Left ventricle myocardium superior (tissue), 1 donor: ENCODE measurements around the gene PHOX2B. TPM values are rescaled to one million over a fixed set of nuclear protein-coding genes. Genes with fewer than 3 reads are reported as not detected.

Experiments used
- ATAC-seq: fragments of 200-7000 bp; cut with Tn5 transposase; one replicate; pipeline ENCODE4 v1.9.1; 2020; ENCODE audit warnings: mild to moderate bottlenecking, moderate library complexity
- DNase-seq: peaks from one replicate; pipeline ENCODE4 v3.0.0-alpha.2; 2020
- intact Hi-C: fragments of 100-400 bp; cut with micrococcal nuclease; formaldehyde crosslinking; loops from one replicate; pipeline ENCODE4 v1.11.0; 2022
- long read RNA-seq: library from polyadenylated mRNA; unstranded; transcript quantifications from one replicate; pipeline ENCODE4 v2.0.0, GENCODE V29; 2021
- total RNA-seq: library from RNA; stranded (reverse); fragmentation: NEBNext Ultra II Directional; extraction: Animal tissue kit (Norgen Biotek cat#: 25700); gene quantifications from one replicate; pipeline ENCODE4 v1.2.1, GENCODE V29; 2021
- donor health status: DM: no; HTN: yes; CAD: no; lungs with severe emphysema.

Gene PHOX2B
- not detected for total RNA-seq
- long read RNA-seq, result 0 reads

DNA sequence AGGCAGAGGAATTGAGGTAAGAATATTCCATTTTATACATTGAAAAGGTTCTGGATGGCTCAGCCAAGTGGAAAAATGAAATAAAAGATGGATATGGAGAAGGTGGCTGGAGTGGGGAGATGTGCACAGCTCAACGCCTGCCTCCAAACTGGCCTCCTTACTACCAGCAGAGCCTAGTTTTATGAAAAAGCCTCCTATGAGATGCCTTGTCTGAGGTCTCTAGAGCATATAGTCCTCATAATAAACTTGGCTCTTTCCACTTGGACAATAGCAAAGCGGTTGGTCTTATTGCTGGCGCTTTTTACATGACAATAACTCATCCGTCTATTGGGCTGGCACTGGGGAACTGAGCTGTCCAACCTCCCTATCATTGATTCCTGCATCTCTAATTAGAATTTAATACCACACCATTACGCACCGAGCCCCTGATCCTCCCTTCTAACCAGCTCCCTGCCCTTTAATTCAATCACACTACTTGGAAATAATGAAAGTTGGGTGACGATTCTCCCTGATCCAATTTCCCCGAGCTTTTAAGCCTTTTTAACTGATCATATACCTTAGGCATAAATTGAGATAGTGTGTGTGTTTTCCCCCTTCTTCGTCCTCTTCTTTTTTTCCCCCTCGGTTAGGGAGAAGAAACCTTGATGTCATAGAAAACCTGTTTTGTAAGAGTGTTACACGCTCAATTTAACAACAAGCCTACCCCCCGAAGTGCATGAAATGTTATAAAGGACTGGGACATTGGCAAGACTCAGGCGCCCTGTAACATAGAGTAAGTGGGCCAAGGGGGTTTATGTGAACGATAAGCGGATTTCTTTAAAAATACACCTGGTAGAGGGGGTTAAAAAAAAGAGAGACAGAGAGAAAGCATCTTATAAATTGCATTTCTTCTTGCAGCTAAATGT lies at the start of gene PHOX2B:
Gene PHOX2B, minus strand, starts transcription at position 155 of the 905 bp plus-strand sequence. Its CDS starts 115 bp downstream, at position 40.
- no peak for DNase-seq
- ATAC-seq, result no peak
- intact Hi-C loops, result no loop called here

GRCh38 chr4:41797260-41797659 lies 48.7 kb upstream of the PHOX2B start:
- intact Hi-C loops, result no loop called here
- no peak for ATAC-seq
- DNase-seq, result no peak

GRCh38 chr4:41796545-41797210 lies 48.2 kb upstream of the PHOX2B start:
- ATAC-seq (peak; percentile 78), DNase-seq (no peak)
- intact Hi-C loops, result no loop called here

- DNase-seq, result no peak
- intact Hi-C loops, result no loop called here
- no peak for ATAC-seq
Observed at GRCh38 chr4:41795796-41796385, 47.4 kb upstream of the PHOX2B start.

- DNase-seq (no peak), ATAC-seq (no peak)
- intact Hi-C loops, result no loop called here
Observed at GRCh38 chr4:41792166-41792565, 43.6 kb upstream of the PHOX2B start.

GRCh38 chr4:41791557-41791956 lies 43.0 kb upstream of the PHOX2B start:
- intact Hi-C loops, result no loop called here

GRCh38 chr4:41787931-41788330 lies 39.4 kb upstream of the PHOX2B start:
- intact Hi-C loops, result no loop called here
- DNase-seq (no peak), ATAC-seq (no peak)

More at GRCh38 chr4:41791557-41791956, 43.0 kb upstream of the PHOX2B start:
- DNase-seq, result no peak
- ATAC-seq, result no peak

DNA sequence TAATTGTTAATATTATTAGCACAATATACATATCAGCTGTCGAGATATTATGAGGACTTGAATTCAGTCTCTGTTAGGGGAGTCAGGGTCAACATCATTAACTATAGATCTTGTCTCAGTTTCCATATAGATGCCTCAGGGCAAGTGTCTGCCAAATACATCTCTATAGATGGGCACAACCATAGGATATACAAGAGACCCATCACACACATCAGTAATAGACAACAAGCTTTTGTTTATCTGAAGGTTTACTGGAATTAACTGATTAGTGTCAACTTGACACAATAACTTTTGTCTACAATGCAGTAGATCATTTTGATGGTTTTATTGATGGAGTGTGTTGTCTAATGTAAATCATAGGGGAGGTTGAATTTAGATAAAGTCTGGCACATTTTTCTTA lies 37.1 kb upstream of the PHOX2B start:
- intact Hi-C loops, result no loop called here
- DNase-seq (no peak), ATAC-seq (no peak)

GRCh38 chr4:41784191-41784979 lies 35.9 kb upstream of the PHOX2B start:
- intact Hi-C loops, result no loop called here
- no peak for DNase-seq
- no peak for ATAC-seq

GRCh38 chr4:41776466-41776865 lies 27.9 kb upstream of the PHOX2B start:
- no peak for DNase-seq
- intact Hi-C loops, result no loop called here
- ATAC-seq, result no peak

- no peak for ATAC-seq
- intact Hi-C loops, result no loop called here
- DNase-seq, result no peak
Observed at GRCh38 chr4:41763729-41764128, 15.2 kb upstream of the PHOX2B start.

DNA sequence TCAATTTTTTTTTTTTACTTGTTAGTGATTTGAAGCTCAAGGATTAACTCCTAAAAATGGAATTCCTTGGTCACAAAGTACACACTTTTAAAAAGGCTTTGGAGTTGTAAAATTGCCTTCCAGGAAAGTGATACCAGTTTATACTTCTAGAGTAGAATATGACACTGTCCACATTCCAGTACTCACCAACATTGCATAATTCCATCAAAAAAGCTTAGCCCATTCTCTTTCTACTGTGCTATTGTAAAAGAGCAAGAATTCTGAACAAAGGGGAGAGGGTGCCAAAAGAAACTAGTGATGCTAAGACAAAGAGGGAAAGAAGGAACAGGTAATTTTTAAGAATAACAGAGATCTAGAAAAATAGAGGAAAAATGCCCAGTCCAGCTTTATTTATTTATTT lies 10.4 kb upstream of the PHOX2B start:
- intact Hi-C loops, result no loop called here
- DNase-seq (no peak), ATAC-seq (no peak)

GRCh38 chr4:41757521-41758156 lies 9.1 kb upstream of the PHOX2B start:
- no peak for DNase-seq
- no peak for ATAC-seq
- intact Hi-C loops, result no loop called here

DNA sequence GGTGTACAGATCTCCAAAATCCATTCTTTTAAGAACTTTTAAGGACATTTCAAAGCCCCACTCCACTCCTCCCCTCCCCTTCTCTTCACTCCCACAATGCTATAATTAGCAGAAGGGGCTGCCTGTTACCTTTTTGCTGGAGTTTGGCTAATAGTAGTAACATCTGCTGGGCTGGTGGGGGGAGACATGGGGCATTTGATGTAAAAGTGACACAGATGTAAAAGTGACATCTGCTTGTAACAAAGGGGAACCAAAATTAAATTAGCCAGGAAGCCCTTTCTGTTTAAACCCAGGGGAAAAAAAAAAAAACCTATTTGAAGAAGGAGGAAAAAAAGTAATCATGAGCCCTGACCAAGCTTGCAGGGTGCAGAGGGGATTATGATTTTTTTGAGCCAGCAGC lies 5.4 kb upstream of the PHOX2B start:
- no peak for DNase-seq
- intact Hi-C loops, result no loop called here
- no peak for ATAC-seq

DNA sequence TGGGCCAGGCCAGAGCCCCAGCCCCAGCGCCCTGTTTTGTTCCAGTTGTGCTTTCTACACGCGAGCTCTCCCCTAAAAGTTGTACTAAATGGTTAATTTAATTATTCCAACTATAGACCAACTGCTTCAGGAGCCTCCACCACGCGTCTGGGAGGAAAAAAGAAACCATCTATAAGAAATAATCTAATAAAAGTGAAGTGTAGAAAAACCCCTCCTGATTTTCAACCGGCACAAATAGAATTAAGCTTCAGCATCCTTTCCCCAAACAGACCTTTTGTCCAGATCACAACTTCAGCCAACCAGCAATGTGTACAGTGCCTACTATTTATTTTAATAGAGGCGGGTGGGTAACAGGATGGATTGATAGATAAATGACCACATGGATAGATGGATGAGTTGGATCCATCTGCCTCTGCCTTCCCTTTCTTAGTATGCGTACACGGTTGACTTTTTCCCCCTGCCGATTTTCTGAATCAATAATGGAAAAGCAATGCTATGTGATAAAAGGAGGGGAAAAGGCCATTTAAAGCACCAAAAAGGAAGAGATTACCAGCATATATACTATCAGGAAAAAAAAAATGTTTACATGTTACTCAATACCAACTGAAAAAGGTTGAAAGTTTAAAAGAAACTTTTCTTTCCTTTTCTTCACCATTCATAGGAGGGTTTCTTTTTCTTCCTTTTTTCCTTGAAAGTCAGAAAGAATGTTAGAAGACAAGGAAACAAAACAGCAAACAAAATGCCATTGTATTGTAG lies 3.7 kb upstream of the PHOX2B start:
- ATAC-seq, result no peak
- intact Hi-C loops, result no loop called here
- no peak for DNase-seq

DNA sequence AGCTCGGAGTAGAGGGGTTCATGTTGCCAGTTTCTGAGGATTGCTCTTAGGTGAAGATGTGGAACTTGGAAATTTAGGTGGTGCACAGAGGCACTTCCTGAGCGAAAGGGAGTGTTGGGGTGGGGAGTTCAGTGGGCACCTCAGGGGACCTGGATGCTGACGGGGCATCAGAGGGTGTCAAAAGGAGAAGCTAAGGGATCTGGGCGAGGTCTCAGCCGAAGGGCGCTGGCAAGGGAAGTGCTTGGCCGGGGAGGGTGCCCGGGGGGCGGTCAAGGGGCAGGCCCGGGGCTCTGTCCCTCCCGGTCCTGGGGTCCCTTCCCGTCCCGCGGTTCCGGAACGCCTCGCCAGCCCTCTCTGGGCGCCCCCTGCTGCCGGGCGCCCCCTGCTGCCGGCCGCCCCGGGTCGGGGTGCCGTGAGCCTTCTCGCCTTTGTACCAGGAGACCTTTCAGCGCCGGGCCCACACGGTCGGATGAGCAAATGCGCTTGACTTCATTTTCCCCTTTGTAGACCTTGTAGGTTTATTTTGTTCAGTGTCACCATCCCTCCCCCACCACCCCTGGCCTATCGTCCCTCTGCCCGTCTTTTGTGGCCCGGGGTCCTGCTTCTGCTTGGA lies 3.0 kb upstream of the PHOX2B start:
- DNase-seq, result no peak
- no peak for ATAC-seq
- intact Hi-C loops, result no loop called here

- intact Hi-C loops, result no loop called here
- DNase-seq (no peak), ATAC-seq (no peak)
Observed at GRCh38 chr4:41750626-41751448, 2.3 kb upstream of the PHOX2B start.
